CD4-positive, alpha-beta T cell treated with Interferon alpha-2 for 1 hour (primary cell): Measurements from ENCODE around the gene TPSG1.
"Not testable (repeated sequence)": the region's sequence is repeated elsewhere in the genome, so short reads cannot be mapped to it uniquely, and the experiment has no call there.

ENCODE experiments used
- DNase-seq, 2 donors: peaks; one replicate each; pipeline ENCODE4 v3.0.0-alpha.2; 2020 to 2022

The TPSG1 gene

GRCh38 chr16:1256296-1256873 is 31.3 kb upstream of the TPSG1 start:
- DNase-seq = not testable (repeated sequence)

GRCh38 chr16:1255276-1256122 is 30.4 kb upstream of the TPSG1 start, which contains the start of gene TPSD1:
TPSD1 (plus strand) TSS chr16:1256069; CDS start chr16:1256281, 212 bp downstream.
- not testable (repeated sequence) for DNase-seq

DNA sequence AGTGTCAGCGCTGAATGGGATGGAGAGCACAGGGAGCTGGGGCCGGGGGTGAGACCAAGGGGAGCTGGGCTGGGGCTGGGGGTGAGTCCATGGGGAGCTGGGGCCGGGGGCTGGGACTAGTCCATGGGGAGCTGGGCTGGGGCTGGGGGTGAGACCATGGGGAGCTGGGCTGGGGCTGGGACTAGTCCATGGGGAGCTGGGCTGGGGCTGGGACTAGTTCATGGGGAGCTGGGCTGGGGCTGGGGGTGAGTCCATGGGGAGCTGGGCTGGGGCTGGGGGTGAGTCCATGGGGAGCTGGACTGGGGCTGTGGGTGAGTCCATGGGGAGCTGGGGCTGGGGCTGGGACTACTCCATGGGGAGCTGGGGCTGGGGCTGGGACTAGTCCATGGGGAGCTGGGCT is 29.8 kb upstream of the TPSG1 start:
- DNase-seq = not testable (repeated sequence)

- DNase-seq = not testable (repeated sequence)
Measured at GRCh38 chr16:1253701-1254364, 28.8 kb upstream of the TPSG1 start.

DNA sequence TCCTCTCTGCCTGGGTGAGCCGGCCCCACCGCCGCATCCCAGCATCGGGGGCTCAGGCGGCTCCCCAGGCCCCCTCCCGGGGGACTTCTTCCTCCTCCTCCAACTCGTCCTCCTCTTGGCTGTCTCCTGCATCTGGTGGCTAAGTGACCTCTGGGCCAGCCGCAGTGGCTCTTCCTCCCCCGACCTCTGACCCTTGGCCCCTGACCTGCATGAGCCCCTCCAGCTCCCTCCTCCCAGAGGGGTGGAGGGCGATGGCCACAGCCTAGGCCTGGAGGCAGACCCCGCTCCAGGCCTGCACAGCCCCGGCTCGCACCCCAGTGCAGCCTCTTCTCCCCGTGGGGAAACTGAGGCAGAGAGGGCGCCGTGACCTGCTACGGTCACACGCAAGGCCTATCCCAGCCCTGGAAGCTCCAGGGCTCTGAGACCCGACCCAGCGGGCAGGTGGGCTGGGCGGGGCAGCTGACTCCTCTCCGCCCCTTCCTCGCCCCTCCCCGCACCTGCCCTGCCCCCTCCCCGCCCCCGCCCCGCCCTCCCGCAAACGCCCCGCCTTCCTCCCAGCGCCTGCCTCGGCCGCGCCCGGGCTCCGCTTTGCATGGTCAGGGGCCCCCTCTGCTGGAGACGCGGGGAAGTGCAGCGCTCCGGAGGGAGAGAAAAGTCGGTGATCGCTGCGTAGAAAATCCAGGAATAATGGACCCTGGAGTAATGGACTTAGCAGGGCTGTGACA is 24.1 kb upstream of the TPSG1 start:
- DNase-seq = not testable (repeated sequence)

DNA sequence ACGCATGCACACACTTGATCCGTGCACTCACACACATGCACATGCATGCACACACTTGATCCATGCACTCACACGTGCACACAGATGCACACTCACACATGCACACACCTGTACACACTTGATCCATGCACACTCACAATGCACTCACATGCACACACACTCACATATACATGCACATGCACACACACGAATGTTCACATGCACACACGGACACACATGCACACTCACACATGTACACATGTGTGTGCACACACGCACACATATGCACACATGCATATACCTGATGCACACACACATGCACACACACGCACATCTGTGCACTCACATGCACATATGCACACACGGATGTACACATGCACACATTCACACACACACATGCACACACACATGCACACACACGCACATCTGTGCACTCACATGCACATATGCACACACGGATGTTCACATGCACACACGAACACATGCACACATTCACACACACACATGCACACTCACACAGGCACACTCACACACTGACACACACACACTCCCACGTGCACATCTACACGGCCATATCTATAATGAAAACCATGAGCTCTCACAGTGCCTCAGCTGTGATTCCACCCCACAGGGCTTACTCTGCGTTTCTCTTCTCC is 23.0 kb upstream of the TPSG1 start:
- not testable (repeated sequence) for DNase-seq

- no peak for DNase-seq
Measured at GRCh38 chr16:1245452-1246020, 20.5 kb upstream of the TPSG1 start.

DNA sequence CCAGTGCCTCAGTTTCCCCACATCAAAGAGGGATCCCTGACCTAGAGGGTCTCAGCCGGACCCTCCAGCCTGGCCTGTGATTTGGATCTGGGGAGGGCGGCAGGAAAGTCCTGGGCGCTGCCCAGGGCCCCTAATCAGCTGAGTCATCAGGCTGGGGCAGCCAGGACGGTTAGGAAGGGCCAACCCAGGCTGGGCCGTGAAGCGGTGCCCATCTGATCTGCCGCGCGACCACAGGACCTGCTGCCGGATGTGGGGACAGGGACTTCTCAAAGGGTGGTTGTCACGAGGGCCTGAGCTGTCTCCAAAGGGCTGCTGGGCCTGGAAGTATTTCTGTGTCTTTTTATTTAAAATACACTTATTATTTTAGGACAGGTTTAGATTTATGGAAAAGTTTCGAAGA is 19.8 kb upstream of the TPSG1 start:
- peak; percentile 16 to 25 for DNase-seq

- DNase-seq = not testable (repeated sequence)
Measured at GRCh38 chr16:1243907-1244850, 19.1 kb upstream of the TPSG1 start.

- DNase-seq = not testable (repeated sequence)
Measured at GRCh38 chr16:1243363-1243762, 18.3 kb upstream of the TPSG1 start.

DNA sequence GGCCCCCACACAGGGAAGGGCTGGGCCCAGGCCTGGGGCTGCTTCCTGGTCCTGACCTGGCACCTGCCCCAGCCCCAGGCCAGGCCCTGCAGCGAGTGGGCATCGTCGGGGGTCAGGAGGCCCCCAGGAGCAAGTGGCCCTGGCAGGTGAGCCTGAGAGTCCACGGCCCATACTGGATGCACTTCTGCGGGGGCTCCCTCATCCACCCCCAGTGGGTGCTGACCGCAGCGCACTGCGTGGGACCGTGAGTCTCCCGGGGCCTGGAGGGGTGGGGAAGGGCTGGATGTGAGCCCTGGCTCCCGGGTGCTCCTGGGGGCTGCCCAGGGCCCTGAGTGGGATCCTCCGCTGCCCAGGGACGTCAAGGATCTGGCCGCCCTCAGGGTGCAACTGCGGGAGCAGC is 16.0 kb upstream of the TPSG1 start:
- DNase-seq = not testable (repeated sequence)

- not testable (repeated sequence) for DNase-seq
Measured at GRCh38 chr16:1240436-1240835, 15.4 kb upstream of the TPSG1 start, which contains the start of gene TPSAB1. TPSAB1 (plus strand) TSS chr16:1240705; CDS start chr16:1240939, 234 bp downstream.

GRCh38 chr16:1239575-1239974 is 14.5 kb upstream of the TPSG1 start:
- DNase-seq = not testable (repeated sequence)

- not testable (repeated sequence) for DNase-seq
Measured at GRCh38 chr16:1238909-1239308, 13.8 kb upstream of the TPSG1 start.

- no peak for DNase-seq
Measured at GRCh38 chr16:1237990-1238389, 12.9 kb upstream of the TPSG1 start.

GRCh38 chr16:1236659-1237058 is 11.6 kb upstream of the TPSG1 start:
- not testable (repeated sequence) for DNase-seq

DNA sequence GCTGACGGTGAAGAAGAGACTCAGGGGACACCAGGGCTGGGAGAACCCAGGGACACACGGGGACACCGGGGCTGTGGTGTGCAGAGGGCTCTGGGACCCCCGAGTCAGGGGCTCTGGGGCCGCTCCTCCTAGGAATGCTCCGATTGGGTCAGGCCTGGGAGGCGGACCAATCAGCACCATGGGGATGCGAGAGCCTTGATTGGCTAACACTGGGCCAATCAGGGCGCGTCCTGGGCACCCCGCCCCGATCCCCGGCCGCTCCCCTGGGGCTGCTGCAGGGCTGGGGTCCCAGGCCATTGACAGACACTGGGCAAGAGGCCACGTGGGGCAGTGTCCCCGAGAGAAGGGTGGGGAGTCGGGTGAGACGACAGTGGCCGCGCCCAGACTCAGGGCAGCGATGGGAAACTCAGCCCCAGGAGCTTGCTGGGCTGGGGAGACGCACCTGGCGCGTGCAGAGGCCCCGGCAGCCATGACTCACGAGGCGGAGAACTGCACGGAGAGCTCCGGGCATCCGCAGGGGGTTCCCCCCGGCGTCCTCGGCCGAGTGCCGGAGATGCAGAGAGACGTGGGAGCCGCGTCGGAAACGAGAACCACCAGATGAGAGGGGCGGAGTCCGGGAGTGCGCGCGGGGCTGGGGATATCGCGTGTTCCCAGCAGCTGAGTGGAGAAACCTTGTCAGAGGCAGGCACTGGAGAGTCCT is 7.1 kb upstream of the TPSG1 start:
- DNase-seq = not testable (repeated sequence)

GRCh38 chr16:1231301-1231700 is 6.2 kb upstream of the TPSG1 start:
- DNase-seq = not testable (repeated sequence)

- not testable (repeated sequence) for DNase-seq
Measured at GRCh38 chr16:1230471-1231212, 5.6 kb upstream of the TPSG1 start.
